ENCODE data around the gene SLC35A5. TPM values are rescaled to one million over a fixed set of nuclear protein-coding genes. Genes with fewer than 3 reads are reported as not detected.

SLC35A5 gene
- total RNA-seq, 1 experiment from 2014 or later = 21.4 TPM

DNA sequence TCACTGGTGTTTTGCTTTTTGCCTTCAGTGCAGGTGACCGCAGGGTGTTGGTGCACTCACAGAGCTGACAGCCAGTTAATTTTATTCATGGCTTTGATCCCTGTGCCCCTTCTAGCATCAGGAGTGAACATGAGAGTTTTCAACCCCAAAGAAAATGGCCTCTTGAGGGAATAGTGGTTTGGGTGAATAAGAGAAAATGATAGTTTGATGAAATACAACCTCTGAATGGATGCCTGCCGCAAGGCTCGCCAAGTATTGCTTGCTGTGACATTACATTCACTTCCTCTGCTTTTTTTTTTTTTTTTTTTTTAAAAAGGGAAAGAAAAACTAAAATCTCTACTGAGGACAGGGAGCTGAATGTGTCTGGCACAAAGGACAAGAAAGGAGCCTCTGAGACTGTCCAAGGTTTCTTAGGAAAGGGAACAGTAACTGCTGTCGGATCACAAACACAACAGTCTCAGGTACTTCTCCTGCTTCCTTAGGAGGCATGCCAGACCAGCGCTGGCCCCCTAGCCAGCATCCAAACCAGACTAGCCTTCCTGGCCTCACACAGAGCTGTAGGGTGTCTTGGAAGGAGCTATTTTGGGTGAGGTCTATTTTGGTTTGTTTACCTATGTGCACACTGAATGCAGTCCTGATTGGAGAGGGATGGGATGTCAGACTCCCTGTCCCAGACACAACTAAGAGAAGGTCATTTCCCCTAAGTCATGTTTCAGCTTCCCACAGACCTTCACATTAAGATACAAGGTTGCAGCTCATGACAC, 50.1 kb downstream of the SLC35A5 start:
- ATAC-seq = no peak

DNA sequence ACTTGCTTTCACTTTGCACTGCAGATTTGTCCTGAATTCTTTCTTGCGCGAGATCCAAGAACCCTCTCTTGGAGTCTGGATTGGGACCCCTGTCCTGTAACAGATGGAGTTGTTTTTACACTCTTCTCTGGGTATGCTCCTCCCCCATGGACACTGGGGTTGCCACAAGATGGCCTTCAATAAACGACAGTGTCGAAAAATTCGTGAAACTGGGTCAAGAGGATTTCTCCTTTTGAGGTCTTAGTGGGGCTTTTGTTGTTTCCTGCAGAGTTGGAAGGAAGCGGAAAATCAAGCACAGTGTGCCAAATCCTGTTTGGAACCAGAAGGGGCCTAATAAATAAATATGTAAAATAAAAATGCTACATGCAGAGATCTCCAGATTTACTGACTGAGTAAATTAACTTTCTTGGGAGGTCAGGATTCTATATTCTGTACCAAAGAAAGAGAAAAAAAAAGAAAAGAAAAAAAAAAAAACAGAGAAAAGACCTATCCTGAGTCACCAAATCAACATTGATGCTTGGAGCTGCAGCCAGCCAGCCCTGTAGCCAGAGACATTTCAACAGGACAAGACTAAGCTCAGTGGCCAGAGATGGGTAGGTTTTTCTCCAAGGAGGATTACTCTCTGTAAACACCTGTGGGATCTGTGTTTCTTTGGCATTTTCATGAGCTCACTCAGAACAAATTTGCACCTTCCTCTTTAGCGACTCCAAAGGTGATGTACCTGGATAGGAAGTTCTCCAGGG, 54.3 kb downstream of the SLC35A5 start:
- Histone ChIP-seq H3K4me2 (ENCODE audit: low read length) (no peak overlapping the region), H4K20me1 (ENCODE audit: insufficient read depth) (no peaks in the 10 kb centered on the region), H3K36me3 (ENCODE audit: control insufficient read depth in 1 of 2, insufficient read depth in 2 of 2, low read length in 2 of 2) (no peaks in the 10 kb centered on the region), H3K9ac (ENCODE audit: low read length) (no peak overlapping the region), H2AFZ (ENCODE audit: low read depth, low read length, poor library complexity, severe bottlenecking) (no peak overlapping the region), H3K9me2 (ENCODE audit: insufficient read depth) (no peaks in the 10 kb centered on the region), H3K27me3 (ENCODE audit: insufficient read depth, low read length) (no peaks in the 10 kb centered on the region), H3K4me3 (replicated peaks in 1 of 2; ENCODE audit: low read depth in 1 of 2, low read length in 2 of 2) (no peak overlapping the region), H3K9me3 (ENCODE audit: control insufficient read depth in 1 of 2, insufficient read depth in 1 of 2, low read depth in 1 of 2, low read length in 2 of 2) (no peaks in the 10 kb centered on the region), H3K27ac (ENCODE audit: low read depth, low read length) (no peak overlapping the region), H3K4me1 (ENCODE audit: control insufficient read depth in 1 of 2, insufficient read depth in 2 of 2, low read length in 2 of 2) (peaks cover 0 to 3% of the 10 kb centered on the region in 2 experiments; a peak in 1 of 4 replicates), H3K79me2 (ENCODE audit: insufficient read depth, low read length) (no peaks in the 10 kb centered on the region)
- no TSS peak for BruUV-seq (replicated peaks)
- no peak for ATAC-seq
- intact Hi-C loops (cut with micrococcal nuclease) = no loop called here
- no peak for DNase-seq (ENCODE audit: low read depth, low spot score)
- CTCF ChIA-PET = no interaction called here
- RAD21 ChIA-PET (ENCODE audit: low non-redundant PET in 1 of 2, low total read pairs in 2 of 2, uncharacterized antibody in 2 of 2, unreplicated experiment in 2 of 2) = no interaction called here
- POLR2A ChIA-PET = no interaction called here
- TF ChIP-seq, protein P1, sequence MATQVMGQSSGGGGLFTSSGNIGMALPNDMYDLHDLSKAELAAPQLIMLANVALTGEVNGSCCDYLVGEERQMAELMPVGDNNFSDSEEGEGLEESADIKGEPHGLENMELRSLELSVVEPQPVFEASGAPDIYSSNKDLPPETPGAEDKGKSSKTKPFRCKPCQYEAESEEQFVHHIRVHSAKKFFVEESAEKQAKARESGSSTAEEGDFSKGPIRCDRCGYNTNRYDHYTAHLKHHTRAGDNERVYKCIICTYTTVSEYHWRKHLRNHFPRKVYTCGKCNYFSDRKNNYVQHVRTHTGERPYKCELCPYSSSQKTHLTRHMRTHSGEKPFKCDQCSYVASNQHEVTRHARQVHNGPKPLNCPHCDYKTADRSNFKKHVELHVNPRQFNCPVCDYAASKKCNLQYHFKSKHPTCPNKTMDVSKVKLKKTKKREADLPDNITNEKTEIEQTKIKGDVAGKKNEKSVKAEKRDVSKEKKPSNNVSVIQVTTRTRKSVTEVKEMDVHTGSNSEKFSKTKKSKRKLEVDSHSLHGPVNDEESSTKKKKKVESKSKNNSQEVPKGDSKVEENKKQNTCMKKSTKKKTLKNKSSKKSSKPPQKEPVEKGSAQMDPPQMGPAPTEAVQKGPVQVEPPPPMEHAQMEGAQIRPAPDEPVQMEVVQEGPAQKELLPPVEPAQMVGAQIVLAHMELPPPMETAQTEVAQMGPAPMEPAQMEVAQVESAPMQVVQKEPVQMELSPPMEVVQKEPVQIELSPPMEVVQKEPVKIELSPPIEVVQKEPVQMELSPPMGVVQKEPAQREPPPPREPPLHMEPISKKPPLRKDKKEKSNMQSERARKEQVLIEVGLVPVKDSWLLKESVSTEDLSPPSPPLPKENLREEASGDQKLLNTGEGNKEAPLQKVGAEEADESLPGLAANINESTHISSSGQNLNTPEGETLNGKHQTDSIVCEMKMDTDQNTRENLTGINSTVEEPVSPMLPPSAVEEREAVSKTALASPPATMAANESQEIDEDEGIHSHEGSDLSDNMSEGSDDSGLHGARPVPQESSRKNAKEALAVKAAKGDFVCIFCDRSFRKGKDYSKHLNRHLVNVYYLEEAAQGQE (IDR thresholded peaks at IDR 0.05; ENCODE audit: low read depth) = no peak
- TF ChIP-seq CEBPB (IDR thresholded peaks at IDR 0.05; ENCODE audit: low read depth) = no peak
- TF ChIP-seq, protein P2, sequence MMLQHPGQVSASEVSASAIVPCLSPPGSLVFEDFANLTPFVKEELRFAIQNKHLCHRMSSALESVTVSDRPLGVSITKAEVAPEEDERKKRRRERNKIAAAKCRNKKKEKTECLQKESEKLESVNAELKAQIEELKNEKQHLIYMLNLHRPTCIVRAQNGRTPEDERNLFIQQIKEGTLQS (IDR thresholded peaks at IDR 0.05) = no peak
- TF ChIP-seq CBX3 (IDR thresholded peaks at IDR 0.05; ENCODE audit: low read depth) = no peak
- TF ChIP-seq YY1 (IDR thresholded peaks at IDR 0.05; ENCODE audit: extremely low read depth, insufficient replicate concordance, low read depth, low read length) = no peak
- no peak for TF ChIP-seq TCF7L2 (IDR thresholded peaks at IDR 0.05; ENCODE audit: borderline replicate concordance, extremely low read depth, insufficient read depth, insufficient read length)
- TF ChIP-seq EZH2 (IDR thresholded peaks at IDR 0.05) = no peak
- TF ChIP-seq FOSL1 (IDR thresholded peaks at IDR 0.05; ENCODE audit: low read depth) = no peak
- TF ChIP-seq EZH2phosphoT487 (IDR thresholded peaks at IDR 0.05; ENCODE audit: borderline replicate concordance) = no peak
- TF ChIP-seq SP1 (IDR thresholded peaks at IDR 0.05; ENCODE audit: low read depth) = no peak
- TF ChIP-seq SIN3A (IDR thresholded peaks at IDR 0.05; ENCODE audit: low read depth) = no peak
- no peak for TF ChIP-seq ZFX (IDR thresholded peaks at IDR 0.05)

More for the DNA sequence above, 50.1 kb downstream of the SLC35A5 start:
- TF ChIP-seq ZNF274 (IDR thresholded peaks at IDR 0.05; ENCODE audit: low read depth, low read length) = no peak
- no peak for TF ChIP-seq CBX3 (IDR thresholded peaks at IDR 0.05; ENCODE audit: low read depth)
- Histone ChIP-seq H4K20me1 (ENCODE audit: insufficient read depth) (no peaks in the 10 kb centered on the region), H3K4me2 (ENCODE audit: low read length) (no peak overlapping the region), H3K4me1 (ENCODE audit: control insufficient read depth in 1 of 2, insufficient read depth in 2 of 2, low read length in 2 of 2) (no peaks in the 10 kb centered on the region), H3K9me3 (ENCODE audit: control insufficient read depth in 1 of 2, insufficient read depth in 1 of 2, low read depth in 1 of 2, low read length in 2 of 2) (no peaks in the 10 kb centered on the region), H3K27me3 (ENCODE audit: insufficient read depth, low read length) (no peaks in the 10 kb centered on the region), H3K9me2 (ENCODE audit: insufficient read depth) (no peaks in the 10 kb centered on the region), H3K9ac (ENCODE audit: low read length) (no peak overlapping the region), H2AFZ (ENCODE audit: low read depth, low read length, poor library complexity, severe bottlenecking) (no peak overlapping the region), H3K27ac (ENCODE audit: low read depth, low read length) (no peak overlapping the region), H3K4me3 (replicated peaks in 1 of 2; ENCODE audit: low read depth in 1 of 2, low read length in 2 of 2) (no peak overlapping the region), H3K36me3 (ENCODE audit: control insufficient read depth in 1 of 2, insufficient read depth in 2 of 2, low read length in 2 of 2) (no peaks in the 10 kb centered on the region), H3K79me2 (ENCODE audit: insufficient read depth, low read length) (no peaks in the 10 kb centered on the region)
- CTCF ChIA-PET = interaction anchor here (0.6 to 0.7 kb wide), 2 partner anchors 319 to 644 kb away, joined by 5 to 6 read pairs; no protein-coding TSS in a partner anchor
- POLR2A ChIA-PET = no interaction called here
- intact Hi-C loops (cut with micrococcal nuclease) = no loop called here
- no TSS peak for BruUV-seq (replicated peaks)
- no peak for DNase-seq (ENCODE audit: low read depth, low spot score)
- RAD21 ChIA-PET (ENCODE audit: low non-redundant PET in 1 of 2, low total read pairs in 2 of 2, uncharacterized antibody in 2 of 2, unreplicated experiment in 2 of 2) = no interaction called here
